Measurements from ENCODE around the gene ZBTB5. TPM values are rescaled to one million over a fixed set of nuclear protein-coding genes. Genes with fewer than 3 reads are reported as not detected.

Gene ZBTB5
- total RNA-seq, 1 donor from 2014 or later, result 11.3 TPM

- H3K27me3 Mint-ChIP-seq (ENCODE audit: low read depth, unreplicated experiment), result peaks cover 4% of the 10 kb centered on the region
Observed at GRCh38 chr9:37410969-37411785, 54.1 kb downstream of the ZBTB5 start.

GRCh38 chr9:37410354-37410861 lies 54.8 kb downstream of the ZBTB5 start:
- no peak overlapping the region for H3K4me3 Mint-ChIP-seq (ENCODE audit: unreplicated experiment)
- Histone ChIP-seq H3K4me1 (ENCODE audit: insufficient read depth, low read length) (peaks cover 6% of the 10 kb centered on the region), H3K27ac (ENCODE audit: low read depth, low read length) (no peak overlapping the region), H4K20me1 (ENCODE audit: insufficient read depth, low read length) (no peaks in the 10 kb centered on the region), H3K36me3 (ENCODE audit: insufficient read depth, low read length) (no peaks in the 10 kb centered on the region), H3K9me3 (ENCODE audit: insufficient read depth, low read depth, low read length) (no peaks in the 10 kb centered on the region), H3K4me2 (ENCODE audit: low read length) (no peak overlapping the region), H3K27me3 (ENCODE audit: insufficient read depth, low read length) (peaks cover 6% of the 10 kb centered on the region), H3K9ac (ENCODE audit: low read length) (no peak overlapping the region), H3K79me2 (ENCODE audit: insufficient read depth, low read length) (no peaks in the 10 kb centered on the region), H3K4me3 (ENCODE audit: insufficient read depth, low read depth, low read length) (no peak overlapping the region), H2AFZ (ENCODE audit: low read depth, low read length) (no peak overlapping the region)
- TF ChIP-seq EZH2 (IDR thresholded peaks at IDR 0.05; ENCODE audit: insufficient read depth, low read length), result no peak
- TF ChIP-seq, protein P1, sequence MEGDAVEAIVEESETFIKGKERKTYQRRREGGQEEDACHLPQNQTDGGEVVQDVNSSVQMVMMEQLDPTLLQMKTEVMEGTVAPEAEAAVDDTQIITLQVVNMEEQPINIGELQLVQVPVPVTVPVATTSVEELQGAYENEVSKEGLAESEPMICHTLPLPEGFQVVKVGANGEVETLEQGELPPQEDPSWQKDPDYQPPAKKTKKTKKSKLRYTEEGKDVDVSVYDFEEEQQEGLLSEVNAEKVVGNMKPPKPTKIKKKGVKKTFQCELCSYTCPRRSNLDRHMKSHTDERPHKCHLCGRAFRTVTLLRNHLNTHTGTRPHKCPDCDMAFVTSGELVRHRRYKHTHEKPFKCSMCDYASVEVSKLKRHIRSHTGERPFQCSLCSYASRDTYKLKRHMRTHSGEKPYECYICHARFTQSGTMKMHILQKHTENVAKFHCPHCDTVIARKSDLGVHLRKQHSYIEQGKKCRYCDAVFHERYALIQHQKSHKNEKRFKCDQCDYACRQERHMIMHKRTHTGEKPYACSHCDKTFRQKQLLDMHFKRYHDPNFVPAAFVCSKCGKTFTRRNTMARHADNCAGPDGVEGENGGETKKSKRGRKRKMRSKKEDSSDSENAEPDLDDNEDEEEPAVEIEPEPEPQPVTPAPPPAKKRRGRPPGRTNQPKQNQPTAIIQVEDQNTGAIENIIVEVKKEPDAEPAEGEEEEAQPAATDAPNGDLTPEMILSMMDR (IDR thresholded peaks at IDR 0.05; ENCODE audit: insufficient read depth, low read depth, low read length), result no peak
- H3K9me3 Mint-ChIP-seq (ENCODE audit: unreplicated experiment), result no peaks in the 10 kb centered on the region
- peaks cover 4% of the 10 kb centered on the region for H3K27me3 Mint-ChIP-seq (ENCODE audit: low read depth, unreplicated experiment)
- no peak for DNase-seq (ENCODE audit: low read depth)
- no peak for FAIRE-seq
- no peaks in the 10 kb centered on the region for H3K36me3 Mint-ChIP-seq (ENCODE audit: low read depth, unreplicated experiment)
- H3K27ac Mint-ChIP-seq (ENCODE audit: unreplicated experiment), result no peak overlapping the region
- H3K4me1 Mint-ChIP-seq (ENCODE audit: low read depth, unreplicated experiment), result peaks cover 22% of the 10 kb centered on the region

More at GRCh38 chr9:37410969-37411785, 54.1 kb downstream of the ZBTB5 start:
- no peaks in the 10 kb centered on the region for H3K9me3 ChIP-seq (ENCODE audit: insufficient read depth, low read depth, low read length)
- no peak overlapping the region for H3K9ac ChIP-seq (ENCODE audit: low read length)
- H3K9me3 Mint-ChIP-seq (ENCODE audit: unreplicated experiment), result no peaks in the 10 kb centered on the region
- TF ChIP-seq EZH2 (IDR thresholded peaks at IDR 0.05; ENCODE audit: insufficient read depth, low read length), result no peak
- TF ChIP-seq, protein P1 (IDR thresholded peaks at IDR 0.05; ENCODE audit: insufficient read depth, low read depth, low read length), result peak; percentile 14
- no peaks in the 10 kb centered on the region for H3K36me3 ChIP-seq (ENCODE audit: insufficient read depth, low read length)
- H4K20me1 ChIP-seq (ENCODE audit: insufficient read depth, low read length), result no peaks in the 10 kb centered on the region
- peaks cover 8% of the 10 kb centered on the region for H3K4me1 ChIP-seq (ENCODE audit: insufficient read depth, low read length)
- no peaks in the 10 kb centered on the region for H3K36me3 Mint-ChIP-seq (ENCODE audit: low read depth, unreplicated experiment)
- H3K4me3 Mint-ChIP-seq (ENCODE audit: unreplicated experiment), result no peak overlapping the region
- no peak overlapping the region for H3K4me2 ChIP-seq (ENCODE audit: low read length)
- H3K27ac Mint-ChIP-seq (ENCODE audit: unreplicated experiment), result no peak overlapping the region
- H3K4me3 ChIP-seq (ENCODE audit: insufficient read depth, low read depth, low read length), result no peak overlapping the region
- H3K4me1 Mint-ChIP-seq (ENCODE audit: low read depth, unreplicated experiment), result peaks cover 25% of the 10 kb centered on the region
- peaks cover 6% of the 10 kb centered on the region for H3K27me3 ChIP-seq (ENCODE audit: insufficient read depth, low read length)
- FAIRE-seq (no peak), DNase-seq (ENCODE audit: low read depth) (no peak)
- H2AFZ ChIP-seq (ENCODE audit: low read depth, low read length), result no peak overlapping the region
- H3K27ac ChIP-seq (ENCODE audit: low read depth, low read length), result no peak overlapping the region
- no peaks in the 10 kb centered on the region for H3K79me2 ChIP-seq (ENCODE audit: insufficient read depth, low read length)

Data from astrocyte (in vitro differentiated cells and primary cell).